Fibroblast of skin of left biceps (primary cell): ENCODE measurements around the gene MAP4K1.
"Not testable (repeated sequence)": the region's sequence is repeated elsewhere in the genome, so short reads cannot be mapped to it uniquely, and the experiment has no call there.

ENCODE experiments used
- DNase-seq, 2 experiments: peaks; one replicate each; pipeline ENCODE4 v3.0.0-alpha.2; 2013; ENCODE audit warnings: low read depth in 2 of 2

The MAP4K1 gene

GRCh38 chr19:38650911-38651584 lies 33.3 kb upstream of the MAP4K1 start:
- DNase-seq = no peak

GRCh38 chr19:38650172-38650775 lies 32.5 kb upstream of the MAP4K1 start:
- DNase-seq = no peak

GRCh38 chr19:38649305-38650171 lies 31.8 kb upstream of the MAP4K1 start:
- no peak for DNase-seq

GRCh38 chr19:38648769-38649304 lies 31.1 kb upstream of the MAP4K1 start:
- no peak for DNase-seq

DNA sequence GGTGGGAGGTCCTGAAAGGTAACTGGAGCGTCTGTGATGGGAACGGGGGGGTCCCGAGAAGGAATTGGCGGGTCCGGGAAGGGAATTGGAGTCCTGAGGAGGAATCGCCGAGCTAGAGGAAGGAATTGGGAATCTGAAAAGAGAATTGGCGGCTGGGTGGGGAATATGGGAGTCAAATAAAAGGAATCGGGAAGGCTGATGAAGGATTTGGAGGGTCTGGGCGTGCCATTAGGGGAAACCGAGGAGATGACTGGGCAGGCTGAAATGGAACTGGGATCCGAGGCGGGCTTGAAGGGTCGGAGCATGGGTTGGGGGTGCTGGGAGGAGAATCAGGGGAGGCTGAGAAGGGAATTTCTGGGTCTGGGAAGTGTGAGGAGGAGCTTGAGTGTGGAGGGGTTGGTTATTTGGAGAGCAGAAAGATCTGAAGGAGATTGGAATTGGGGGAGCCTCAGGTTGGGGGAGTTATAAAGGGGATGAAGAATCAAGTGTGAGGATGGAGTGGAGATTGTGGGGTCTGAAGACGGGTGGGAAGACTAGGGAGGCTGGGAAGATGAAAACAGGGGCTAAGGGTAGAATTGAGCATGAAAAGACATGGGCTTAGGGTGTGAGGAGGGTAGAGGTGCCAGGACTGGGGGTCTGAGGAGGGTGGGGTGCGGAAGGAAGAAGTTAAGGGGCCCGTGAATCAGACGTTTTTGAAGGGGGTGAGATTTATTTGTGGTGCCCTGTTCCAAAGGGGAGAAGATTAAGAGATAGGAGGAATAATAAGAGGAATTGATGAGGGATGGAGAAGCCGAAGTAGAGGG lies 30.4 kb upstream of the MAP4K1 start:
- DNase-seq = no peak

- peak; percentile 91 to 93 for DNase-seq
These were observed 29.7 kb upstream of the MAP4K1 start, which contains the start of gene ACTN4 for GRCh38 chr19:38647368-38647965. TSS of gene ACTN4 (plus strand) at chr19:38647649. CDS start at chr19:38647746, 97 bp downstream.

- DNase-seq = no peak
These were observed 27.0 kb upstream of the MAP4K1 start for GRCh38 chr19:38644719-38645118.

DNA sequence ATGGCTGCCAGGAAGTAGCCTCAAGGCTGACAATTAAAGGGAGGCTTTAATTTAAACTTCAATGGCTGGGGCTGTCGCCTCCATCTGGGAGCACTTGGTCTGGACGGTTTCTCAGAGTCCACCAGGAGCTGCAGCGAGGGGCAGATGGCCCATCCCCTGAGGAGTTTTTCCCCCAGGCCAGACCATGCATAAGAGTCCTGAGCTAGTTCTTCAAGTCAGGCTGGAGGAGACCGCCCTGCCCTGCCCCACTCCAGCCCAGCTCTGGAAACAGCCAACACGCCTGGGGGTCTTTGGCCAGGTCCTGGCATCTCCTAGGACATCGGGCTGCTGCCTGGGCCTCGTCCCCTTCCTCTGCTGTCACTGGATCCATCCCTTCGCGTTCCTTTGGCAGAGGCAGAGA lies 24.4 kb upstream of the MAP4K1 start:
- no peak for DNase-seq

GRCh38 chr19:38640368-38640767 lies 22.6 kb upstream of the MAP4K1 start:
- DNase-seq = no peak

GRCh38 chr19:38639679-38640078 lies 21.9 kb upstream of the MAP4K1 start:
- no peak for DNase-seq

DNA sequence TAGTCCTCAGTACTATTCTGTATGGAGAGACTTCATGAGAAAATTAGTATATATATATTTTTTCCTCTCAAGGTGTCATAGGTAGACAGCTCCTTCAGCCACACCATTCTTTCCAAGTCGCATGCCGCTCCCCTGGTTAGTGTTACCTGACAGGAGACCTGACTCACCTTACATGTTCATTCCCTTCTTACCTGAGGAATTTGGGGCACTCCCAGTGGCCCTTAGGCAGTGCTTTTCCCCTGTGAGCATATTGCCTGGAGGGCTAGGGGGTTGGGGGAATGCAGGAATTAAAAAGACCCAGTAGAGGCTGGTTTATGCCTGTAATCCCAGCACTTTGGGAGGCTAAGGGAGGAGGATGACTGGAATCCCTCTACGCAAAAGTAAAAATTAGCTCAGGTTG lies 20.7 kb upstream of the MAP4K1 start:
- no peak for DNase-seq

- DNase-seq = no peak
These were observed 18.0 kb upstream of the MAP4K1 start for GRCh38 chr19:38635483-38636399.

DNA sequence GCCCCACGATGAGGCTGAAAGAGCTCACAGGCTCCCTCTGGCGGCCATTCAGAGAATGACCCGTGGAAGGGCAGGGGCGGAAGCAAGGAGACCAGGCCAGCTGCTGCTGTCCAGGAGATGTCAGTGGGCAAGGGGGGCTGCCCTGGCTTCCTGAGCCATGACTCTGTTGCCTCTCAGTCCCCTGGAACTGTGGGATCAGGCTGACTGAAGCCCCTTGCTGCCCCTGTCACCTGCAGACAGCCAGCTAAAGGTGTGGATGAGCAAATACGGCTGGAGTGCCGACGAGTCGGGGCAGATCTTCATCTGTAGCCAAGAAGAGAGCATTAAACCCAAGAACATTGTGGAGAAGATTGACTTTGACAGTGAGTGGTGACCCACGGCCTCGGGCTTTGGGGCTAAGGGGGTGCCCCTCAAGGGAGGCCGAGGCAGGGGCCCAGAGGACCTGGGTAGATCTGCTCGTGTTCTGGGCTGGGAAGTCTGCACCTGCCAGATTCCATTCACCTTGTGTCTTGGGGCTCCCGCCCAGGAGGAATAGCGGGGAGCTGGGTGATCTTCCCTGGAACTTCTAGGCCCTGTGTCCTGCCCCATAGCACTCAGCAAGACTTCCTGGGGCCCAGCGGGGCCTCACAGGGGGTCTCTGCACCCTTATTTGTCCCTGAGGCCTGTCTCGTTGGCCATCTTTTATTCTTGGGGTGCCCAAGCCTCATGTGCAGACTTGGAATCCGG lies 17.2 kb upstream of the MAP4K1 start:
- DNase-seq = no peak

DNA sequence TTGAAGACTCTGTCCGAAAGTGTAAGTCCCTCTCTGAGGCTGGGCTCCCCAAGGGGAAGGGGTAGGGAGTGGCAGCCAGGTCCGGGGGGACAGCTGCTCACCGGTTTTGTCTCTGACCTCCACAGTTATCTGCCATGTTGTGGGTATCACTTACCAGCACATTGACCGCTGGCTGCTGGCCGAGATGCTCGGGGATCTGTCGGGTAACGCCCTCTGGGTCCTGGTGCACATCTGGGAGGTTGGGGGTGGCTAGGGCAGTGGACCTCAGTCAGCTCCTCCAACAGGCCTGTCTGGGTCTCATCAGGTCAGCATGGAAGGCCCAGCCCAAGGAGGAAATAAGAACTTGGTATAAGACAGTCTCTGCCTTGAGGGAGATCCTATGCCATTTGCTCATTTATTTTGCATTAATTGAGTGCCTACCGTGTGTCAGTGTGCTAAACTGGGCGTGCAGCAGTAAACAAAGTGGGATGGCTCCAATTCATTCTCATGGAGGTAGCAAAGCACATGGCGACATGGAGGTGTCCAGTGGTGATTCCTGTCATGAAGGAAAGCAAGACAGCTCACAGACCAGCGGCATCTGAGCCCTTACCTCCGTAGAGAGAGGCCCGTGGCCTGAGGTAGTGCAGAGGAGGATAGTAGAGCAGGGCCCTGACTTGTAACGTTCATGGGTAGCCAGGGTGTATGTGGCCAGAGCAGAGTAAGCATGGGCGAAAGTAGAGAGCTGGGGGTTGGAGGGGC lies 14.9 kb upstream of the MAP4K1 start:
- no peak for DNase-seq

DNA sequence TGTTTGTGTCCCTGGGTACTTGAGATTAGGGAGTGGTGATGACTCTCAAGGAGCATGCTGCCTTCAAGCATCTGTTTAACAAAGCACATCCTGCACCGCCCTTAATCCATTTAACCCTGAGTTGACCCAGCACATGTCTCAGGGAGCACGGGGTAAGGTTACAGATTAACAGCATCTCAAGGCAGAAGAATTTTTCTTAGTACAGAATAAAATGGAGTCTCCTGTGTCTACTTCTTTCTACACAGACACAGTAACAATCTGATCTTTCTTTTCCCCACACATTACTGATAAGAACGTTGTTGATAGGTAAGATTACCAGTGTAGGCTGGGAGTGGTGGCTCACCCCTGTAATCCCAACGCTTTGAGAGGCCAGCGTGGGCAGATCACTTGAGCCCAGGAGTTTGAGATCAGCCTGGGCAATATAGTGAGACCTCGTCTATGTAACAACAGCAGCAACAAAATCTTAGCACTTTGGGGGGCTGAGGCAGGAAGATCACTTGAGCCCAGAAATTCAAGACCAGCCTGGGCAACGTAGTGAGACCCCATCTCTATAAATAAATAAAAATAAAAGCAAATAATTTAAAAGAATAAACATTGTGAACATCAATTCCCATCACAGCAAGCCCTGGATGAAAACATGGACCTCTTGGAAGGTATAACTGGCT lies 14.2 kb upstream of the MAP4K1 start:
- DNase-seq = not testable (repeated sequence)

DNA sequence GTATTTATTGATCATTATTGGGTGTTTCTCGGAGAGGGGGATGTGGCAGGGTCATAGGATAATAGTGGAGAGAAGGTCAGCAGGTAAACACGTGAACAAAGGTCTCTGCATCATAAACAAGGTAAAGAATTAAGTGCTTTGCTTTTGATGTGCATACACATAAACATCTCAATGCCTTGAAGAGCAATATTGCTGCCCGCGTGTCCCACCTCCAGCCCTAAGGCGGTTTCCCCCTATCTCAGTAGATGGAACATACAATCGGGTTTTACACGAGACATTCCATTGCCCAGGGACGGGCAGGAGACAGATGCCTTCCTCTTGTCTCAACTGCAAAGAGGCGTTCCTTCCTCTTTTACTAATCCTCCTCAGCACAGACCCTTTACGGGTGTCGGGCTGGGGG lies 13.5 kb upstream of the MAP4K1 start:
- not testable (repeated sequence) for DNase-seq

DNA sequence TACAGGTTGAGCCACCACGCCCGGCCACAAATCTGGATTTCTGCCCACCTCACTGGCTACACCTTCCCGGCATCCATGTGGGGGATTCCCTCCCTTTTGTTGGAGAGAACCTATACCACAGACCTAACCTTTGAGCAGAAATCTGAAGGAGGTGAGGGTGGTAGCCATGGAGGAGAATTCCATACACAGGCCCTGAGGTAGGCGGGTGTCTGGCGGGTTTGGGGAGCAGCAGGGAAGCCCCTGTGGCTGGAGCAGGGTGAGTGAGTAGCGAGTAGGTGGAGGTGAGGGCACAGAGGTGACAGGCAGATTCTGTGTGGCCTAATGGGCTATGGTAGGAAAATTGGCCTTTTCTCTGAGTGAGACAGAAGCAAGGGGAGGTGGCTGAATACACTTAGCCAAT lies 11.8 kb upstream of the MAP4K1 start:
- no peak for DNase-seq

- no peak for DNase-seq
These were observed 8.6 kb upstream of the MAP4K1 start for GRCh38 chr19:38626401-38626800.
